ENCODE measurements around the gene POLR3A. TPM values are rescaled to one million over a fixed set of nuclear protein-coding genes. Genes with fewer than 3 reads are reported as not detected.

Gene POLR3A
- total RNA-seq, 2 donors from 2014 or later = 8.2 to 10.1 TPM

DNA sequence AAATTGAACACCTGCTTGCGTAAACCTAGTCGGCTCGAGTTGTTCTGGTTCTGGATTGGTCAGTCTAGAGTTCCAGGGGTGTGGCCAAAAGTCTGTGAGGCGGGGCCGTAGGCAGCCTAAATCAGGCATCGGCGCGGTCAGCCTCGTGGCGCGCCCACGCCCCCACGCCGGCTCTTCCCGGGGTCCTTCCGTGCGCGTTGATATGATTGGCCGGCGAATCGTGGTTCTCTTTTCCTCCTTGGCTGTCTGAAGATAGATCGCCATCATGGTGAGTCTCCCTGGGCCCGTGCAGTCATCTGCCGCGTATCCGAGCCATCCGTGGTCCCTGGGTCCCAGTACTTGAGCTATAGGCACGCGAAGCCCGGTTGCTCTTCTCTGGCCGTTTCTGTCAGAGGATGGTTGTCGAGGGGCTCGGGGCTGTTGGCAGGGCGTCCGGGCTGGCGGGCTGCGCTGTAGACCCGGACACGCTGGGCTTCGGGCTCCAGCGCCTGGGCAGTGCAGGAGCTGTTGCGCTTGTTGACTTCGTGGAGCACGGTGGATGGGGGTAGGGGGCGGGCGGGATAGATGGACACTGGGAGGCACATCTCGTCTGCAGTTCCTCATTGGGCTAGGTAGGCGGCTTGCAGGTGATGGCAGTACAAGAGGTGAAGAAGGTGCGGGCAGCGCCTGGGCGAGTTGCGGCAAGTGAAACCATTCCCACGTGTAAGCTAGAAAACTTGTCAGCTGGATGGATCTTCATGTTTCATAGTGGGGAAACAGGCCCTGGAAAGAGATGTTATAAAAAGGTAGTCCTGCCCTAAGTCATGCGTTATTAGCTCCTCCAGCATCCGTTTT is 4.5 kb upstream of the POLR3A start, which contains the start of gene RPS24:
Gene RPS24, plus strand, starts transcription at position 227 of the 834 bp plus-strand sequence. Its CDS starts 39 bp downstream, at position 266.
- DNase-seq (ENCODE audit: low spot score) = peak; percentile 98
- intact Hi-C loops (cut with DNase I) = no loop called here

DNA sequence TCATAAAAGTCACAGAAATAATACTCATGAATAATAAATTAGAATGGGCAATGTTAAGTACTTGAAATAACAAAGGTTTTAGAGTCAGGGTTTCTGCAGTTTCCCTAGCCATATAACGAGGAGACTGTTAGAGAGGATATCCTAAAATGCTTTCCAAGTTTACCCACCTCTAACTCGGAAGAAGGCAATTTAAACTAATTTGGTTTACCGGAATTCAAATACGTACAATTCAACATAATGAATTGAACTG is 4.0 kb upstream of the POLR3A start:
- intact Hi-C loops (cut with DNase I) = no loop called here
- no peak for DNase-seq (ENCODE audit: low spot score)

DNA sequence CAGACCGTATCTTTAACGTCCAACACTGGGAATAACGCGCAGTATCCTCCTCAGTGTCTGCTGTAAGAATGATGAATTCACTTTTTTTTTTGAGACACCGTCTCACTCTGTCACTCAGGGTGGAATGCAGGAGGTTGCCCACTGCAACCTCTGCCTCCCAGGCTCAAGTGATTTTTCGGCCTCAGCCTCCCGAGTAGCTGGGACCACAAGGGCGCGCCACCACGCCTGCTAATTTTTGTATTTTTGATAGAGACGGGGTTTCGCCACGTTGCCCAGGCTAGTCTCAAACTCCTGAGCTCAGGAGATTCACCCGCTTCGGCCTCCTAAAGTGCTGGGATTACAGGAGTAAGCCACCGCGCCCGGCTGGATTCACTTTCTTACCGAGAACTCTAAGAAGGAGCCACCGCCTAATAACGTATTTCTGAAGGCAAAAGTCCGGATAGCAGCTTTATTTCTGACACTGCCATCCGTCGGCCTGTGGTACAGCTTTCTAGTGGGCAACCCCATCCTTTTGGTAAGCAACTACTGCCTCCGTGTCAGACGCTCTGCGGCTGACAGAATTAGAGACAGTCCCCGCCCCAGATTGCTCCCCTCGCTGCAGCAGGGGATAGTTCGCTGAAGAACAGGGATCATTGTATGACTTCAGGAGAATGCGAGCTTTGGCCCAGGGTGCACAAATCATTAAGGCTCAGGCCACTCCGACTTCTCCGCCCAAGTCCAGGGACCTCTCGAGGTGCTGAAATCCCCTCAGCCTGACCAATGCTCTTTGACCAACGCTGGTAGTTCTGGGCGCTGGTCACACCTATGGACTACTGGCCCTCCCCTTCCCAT is 662 bp downstream of the POLR3A start:
- intact Hi-C loops (cut with DNase I) = loop anchor here in 1 of 2 donors (10.0 kb wide), 1 partner anchor 184 kb away; no protein-coding TSS in a partner anchor
- no peak for DNase-seq (ENCODE audit: low spot score)

DNA sequence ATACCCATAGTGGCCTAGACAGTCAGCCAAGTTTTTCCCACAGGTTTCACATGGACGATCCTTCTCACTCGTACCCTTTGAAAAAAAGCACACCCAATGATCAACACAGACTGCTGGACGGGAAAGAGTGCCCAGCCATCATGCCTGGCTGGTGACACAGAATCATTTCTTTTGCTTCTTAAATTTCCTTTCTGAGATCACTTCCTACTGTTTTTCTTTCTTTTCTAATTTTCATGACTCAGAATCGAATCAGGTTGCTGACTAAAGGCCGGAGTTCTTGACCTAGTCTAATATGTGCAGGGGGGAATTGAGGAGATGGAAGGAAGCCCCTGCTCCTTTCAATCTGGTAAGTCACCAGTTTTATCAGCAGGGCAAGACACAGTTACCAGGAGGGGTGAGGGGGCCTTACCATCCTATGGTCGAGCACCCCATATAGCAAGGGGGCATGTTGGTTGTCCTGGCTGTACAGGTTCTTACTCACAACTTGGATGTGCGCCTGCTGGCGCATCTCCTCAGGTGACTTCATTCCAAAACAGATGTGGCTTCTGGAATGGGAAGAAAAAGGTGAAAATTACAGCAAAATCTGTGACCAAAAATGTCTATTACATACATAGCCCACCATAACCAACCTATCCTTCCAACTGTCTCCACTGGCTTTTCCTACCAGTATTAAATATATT is 3.5 kb downstream of the POLR3A start:
- intact Hi-C loops (cut with DNase I) = loop anchor here in 1 of 2 donors (10.0 kb wide), 1 partner anchor 181 kb away; no protein-coding TSS in a partner anchor
- no peak for DNase-seq (ENCODE audit: low spot score)

DNA sequence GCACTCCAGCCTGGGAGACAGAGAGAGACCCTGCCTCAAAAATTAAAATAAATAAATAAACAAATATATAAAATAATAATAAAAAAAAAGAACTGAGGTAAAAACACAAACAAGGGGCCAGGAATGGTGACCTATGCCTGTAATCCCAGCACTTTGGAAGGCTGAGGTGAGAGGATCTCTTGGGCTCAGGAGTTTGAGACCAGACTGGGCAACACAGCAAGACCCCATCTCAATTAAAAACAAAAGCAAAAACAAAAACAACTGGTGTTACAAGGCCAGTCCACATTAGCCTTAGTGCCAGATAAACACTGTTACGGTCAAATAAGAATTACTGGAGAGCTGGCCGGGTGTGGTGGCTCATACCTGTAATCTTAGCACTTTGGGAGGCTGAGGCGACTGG is 5.6 kb downstream of the POLR3A start:
- DNase-seq (ENCODE audit: low spot score) = no peak
- intact Hi-C loops (cut with DNase I) = loop anchor here in 1 of 2 donors (10.0 kb wide), 1 partner anchor 179 kb away; no protein-coding TSS in a partner anchor

DNA sequence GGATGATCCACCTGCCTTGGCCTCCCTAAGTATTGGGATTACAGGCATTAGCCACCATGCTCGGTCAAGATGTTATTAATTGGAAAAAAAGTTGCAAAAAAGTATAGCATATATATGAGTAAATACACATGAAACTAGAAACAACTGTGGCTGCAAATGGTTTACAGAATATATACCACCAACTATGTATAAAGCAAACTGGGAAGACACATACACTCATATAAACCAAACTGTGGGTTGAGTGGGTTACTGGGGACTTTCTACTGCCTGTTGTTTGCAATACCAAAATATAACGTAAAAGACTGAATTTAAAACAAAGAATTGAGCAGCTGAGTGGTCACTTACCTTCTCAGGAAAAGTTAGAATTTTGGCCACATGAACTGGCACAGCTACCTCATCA is 8.1 kb downstream of the POLR3A start:
- intact Hi-C loops (cut with DNase I) = loop anchor here in 1 of 2 donors (10.0 kb wide), 1 partner anchor 176 kb away; no protein-coding TSS in a partner anchor
- no peak for DNase-seq (ENCODE audit: low spot score)

DNA sequence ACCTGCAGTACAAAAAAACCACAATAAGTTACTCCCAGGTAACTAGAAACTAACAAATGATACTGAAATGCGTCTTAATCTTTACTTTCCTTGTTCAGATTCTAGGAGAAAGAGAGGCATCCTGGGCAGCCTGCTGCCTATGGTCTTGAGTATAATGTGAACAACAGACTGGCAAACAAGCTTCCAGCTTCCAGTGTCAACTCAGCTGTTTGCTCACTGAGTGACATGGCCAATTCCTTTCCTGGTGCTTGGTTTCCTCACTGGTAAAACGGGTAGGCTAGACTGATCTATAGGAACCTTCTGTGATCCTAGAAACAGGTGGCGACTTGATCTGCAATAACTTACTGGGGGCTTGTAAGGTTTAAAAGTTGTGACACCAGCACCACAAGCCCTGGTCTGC is 10.1 kb downstream of the POLR3A start:
- no peak for DNase-seq (ENCODE audit: low spot score)
- intact Hi-C loops (cut with DNase I) = no loop called here

DNA sequence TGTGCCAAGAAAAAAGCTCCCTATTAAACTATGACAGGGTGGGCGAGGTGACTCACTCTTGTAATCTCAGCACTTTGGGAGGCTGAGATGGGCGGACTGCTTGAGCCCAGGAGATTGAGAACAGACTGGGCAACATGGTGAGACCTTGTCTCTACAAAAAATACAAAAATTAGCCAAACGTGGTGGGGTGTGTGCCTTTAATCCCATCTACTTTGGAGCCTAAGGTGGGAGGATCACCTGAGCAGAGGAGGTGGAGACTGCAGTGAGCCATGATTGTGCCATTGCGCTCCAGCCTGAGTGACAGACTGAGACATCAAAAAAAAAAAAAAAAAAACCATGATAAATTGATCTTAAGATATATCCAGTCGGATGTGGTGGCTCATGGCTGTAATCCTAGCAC is 11.5 kb downstream of the POLR3A start:
- intact Hi-C loops (cut with DNase I) = no loop called here
- DNase-seq (ENCODE audit: low spot score) = no peak

DNA sequence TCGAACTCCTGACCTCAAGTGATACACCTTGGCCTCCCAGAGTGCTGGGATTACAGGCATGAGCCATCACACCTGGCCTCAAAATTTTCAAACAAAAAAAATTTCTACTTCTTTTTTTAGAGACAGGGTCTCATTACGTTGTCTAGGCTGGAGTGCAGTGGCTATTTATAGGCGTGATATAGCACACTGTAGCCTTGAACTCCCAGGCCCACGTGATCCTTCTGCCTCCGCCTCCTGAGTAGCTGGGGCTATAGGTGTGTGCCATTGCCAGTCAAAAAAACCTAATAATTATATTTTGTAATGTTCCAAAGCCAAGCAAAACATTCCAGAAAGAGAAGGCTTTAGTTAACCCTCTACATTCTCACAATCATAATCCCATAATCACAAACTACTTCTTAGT is 13.8 kb downstream of the POLR3A start:
- DNase-seq (ENCODE audit: low spot score) = no peak

DNA sequence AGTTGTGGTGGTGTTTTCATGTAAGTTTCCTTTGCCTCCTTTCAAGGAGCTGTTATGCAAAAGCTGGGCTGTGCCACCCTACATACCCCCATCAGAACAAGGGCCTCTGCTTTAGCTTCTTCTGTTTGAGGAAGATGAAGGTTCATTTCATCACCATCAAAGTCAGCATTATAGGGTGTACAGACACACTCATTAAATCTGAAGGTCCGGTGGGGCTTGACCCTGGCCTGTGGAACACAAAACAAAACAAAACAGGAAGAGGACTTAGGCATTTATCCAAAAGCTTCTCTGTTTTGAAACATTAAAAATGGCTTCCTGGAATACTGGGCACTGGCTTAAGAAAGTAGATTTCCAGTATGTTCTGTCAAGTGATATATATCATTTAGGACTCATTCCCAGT is 15.8 kb downstream of the POLR3A start:
- DNase-seq (ENCODE audit: low spot score) = no peak
- intact Hi-C loops (cut with DNase I) = no loop called here

More for the DNA sequence above, 13.8 kb downstream of the POLR3A start:
- intact Hi-C loops (cut with DNase I) = no loop called here

DNA sequence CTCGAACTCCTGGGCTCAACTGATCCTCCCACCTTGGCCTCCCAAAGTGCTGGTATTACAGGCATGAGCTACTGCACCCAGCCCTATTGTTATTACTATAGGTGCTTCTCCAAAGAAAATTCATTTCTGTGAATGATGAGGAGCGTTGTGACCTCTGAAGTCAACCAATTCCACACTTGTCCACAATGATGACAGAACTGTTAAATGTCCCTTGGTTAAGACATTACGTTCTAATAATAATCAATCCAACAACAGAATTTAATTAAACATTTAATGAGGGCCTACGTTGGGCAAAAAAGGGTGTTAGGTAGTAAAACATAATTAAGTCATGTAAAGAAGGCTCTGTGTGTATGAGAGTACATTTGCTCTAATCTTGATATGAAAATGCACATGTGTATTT is 18.2 kb downstream of the POLR3A start:
- intact Hi-C loops (cut with DNase I) = no loop called here
- DNase-seq (ENCODE audit: low spot score) = no peak

DNA sequence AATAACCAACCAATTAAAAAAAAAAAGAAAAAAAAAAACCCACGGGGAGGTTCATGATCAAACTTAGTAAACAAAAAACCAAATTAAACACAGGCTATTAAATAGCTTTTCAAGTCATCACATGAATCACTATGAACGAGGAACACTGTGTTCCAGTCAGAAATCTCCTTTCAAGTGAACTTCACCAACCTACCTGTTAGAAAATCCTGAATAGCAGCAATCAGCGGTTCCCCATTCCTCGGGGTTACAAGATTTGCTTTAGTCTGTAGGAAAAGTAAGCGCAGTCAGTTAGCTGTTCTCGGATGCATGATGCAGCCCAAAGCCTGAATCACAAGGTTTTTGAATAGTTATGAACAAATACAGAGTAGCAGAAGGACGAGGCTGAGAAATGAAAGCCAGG is 19.0 kb downstream of the POLR3A start:
- intact Hi-C loops (cut with DNase I) = no loop called here
- DNase-seq (ENCODE audit: low spot score) = no peak

DNA sequence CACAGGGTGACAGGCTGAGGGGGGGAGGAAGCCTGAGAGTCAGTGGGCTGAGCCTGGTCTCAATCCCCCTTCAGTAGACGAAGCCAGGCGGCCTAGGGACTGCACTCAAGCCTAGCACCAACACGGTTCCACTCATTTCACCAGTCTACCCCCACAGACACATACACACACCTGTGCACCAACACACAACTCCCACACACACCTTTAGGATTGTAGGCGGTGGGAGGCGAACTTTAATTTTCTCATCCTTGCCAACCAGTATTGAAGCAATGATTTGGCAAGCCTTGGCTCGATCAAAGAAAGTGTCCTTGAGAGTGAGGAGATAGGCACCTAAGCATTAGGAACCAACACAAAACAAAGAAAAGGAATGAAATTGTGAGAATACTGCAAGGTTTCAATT is 19.7 kb downstream of the POLR3A start:
- intact Hi-C loops (cut with DNase I) = no loop called here

DNA sequence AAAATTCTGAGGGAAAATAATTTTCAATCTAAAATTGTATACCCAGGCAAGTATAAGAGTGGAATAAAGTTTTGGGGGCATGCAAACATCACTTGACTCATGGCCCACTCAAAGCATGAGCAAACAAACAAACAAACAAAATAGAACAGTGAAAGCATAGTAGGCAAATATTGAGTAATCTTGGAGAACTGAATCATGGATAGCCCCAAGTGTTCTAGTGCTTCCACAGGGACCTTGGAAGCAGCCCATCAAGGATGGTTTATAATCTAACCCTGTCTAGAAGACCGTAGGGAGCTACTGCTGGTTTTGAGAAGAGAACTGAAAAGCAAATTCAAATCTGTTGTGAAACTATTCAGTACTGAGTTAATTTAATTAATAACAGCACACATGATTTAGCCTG is 22.1 kb downstream of the POLR3A start:
- intact Hi-C loops (cut with DNase I) = no loop called here

More for the DNA sequence above, 19.7 kb downstream of the POLR3A start:
- no peak for DNase-seq (ENCODE audit: low spot score)

DNA sequence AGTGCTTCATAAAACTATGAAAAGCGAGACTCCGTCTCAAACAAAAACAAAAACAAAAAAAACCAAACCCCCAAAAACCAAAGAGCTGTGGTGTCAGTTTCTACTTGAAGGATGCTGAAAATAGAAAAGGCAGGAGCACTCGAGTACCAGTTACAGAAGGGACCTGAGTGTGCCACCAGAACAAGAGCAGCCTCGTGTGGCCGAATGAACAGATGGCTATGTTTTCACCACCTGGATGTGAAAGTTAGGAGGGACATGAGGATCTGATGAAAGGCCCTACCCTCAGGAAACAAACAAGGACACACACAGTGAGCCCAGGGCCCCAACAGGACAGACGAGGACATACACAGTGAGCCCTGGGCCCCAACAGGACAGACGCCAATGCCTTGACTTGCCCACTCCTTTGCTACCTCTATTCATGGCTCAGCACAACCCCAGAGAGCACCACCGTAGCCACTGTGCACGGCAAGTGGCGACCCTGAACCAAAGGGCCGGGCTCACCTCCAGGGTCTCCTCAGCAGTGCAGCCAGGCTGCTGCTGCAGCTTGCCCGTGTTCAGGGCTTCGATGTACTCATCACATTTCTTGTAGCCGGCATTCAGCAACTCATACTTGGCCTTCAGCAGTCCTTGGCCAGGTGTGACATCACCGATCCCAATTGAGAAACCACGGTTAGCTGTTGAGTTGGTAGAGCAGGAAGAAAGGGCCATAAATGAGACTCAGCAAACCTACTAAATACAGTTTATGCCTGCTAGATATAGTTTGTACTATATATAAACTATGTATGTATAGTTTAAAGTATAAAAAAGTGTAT is 24.9 kb downstream of the POLR3A start:
- intact Hi-C loops (cut with DNase I) = no loop called here

More for the DNA sequence above, 22.1 kb downstream of the POLR3A start:
- no peak for DNase-seq (ENCODE audit: low spot score)

DNA sequence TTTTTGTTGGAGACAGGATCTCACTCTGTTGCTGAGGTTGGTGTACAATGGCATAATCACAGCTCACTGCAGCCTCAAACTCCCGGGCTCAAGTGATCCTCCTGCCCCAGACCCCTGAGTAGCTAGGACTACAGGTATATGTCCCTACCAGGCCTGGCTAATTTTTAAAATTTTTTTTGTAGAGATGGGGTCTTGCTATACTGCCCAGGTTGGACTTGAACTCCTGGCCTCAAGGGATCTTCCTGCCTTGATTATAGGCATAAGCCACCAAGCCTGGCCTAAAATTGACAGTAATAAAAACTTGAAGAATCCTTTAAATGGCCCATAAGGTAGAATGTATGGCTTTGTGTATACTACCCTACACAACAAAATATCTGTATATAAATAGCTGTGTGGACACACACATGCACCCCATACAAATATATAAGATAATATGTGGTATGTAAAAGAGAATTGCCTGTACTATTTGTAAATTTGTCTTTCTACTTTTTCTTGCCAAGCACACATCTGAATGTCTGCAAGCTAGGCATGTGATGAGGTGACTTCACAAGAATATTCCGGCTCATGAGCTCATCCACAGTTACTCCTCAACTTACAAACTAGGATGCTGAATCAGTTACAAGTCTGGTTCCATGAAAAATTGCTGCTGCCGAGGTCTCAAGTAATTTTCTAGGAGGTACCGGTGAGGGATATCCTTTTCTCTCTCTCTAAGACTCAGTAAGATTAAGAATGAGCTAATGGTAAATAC is 26.6 kb downstream of the POLR3A start:
- DNase-seq (ENCODE audit: low spot score) = no peak
- intact Hi-C loops (cut with DNase I) = no loop called here

More for the DNA sequence above, 24.9 kb downstream of the POLR3A start:
- no peak for DNase-seq (ENCODE audit: low spot score)

DNA sequence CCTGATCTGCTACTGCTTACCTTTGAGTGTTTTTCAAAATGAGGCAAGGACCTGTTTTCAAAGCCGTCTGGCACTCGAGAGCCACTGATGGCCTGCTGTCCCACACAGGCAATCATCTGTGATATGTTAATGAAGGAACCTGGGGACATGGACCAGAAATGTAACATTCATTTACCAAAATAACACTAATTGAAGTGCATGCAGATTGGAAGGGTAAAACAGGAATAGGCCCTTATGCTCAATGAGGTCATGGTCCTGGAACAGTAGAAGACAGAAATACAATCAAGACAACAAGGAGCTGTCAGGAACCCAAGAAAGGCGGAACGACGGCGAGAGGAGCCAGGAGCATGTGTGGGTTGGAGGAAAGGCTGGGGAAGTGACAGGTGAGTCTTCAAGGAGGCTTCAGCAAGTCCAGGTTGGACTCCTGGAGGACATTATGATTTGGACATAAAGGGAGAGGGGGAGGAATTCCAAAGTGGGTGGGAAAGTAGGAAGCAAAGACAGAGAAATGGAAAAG is 28.3 kb downstream of the POLR3A start:
- intact Hi-C loops (cut with DNase I) = no loop called here
- DNase-seq (ENCODE audit: low spot score) = no peak

DNA sequence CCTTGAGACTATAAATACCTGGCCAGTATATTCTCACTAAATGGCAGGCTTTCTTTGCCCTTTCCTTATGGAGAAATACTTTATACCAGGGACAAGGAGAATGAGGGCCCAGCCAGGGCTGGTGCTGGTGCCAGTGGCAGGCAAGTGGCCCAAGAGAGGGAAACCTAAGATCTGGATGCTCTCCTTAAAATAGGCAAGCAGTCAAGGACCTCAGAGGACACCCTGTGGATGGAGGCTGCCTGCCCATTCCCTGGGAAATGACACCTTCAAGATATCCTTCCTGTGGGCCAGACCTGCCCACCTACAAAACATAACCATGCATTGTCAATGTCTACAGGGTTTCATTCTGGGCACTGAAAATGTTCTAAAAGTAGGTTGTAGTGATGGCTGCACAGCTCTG is 29.1 kb downstream of the POLR3A start:
- intact Hi-C loops (cut with DNase I) = no loop called here
- DNase-seq (ENCODE audit: low spot score) = no peak
